Stimulated activated CD4-positive, alpha-beta T cell treated with anti-CD3 and anti-CD28 coated beads, Interleukin-2, amount 100 ng/mL, for 48 hours (primary cell): ENCODE measurements around the gene NOL3.

Source experiments
- DNase-seq, 2 donors: peaks; one replicate each; pipeline ENCODE4 v3.0.0-alpha.2; 2020

Gene NOL3

DNA sequence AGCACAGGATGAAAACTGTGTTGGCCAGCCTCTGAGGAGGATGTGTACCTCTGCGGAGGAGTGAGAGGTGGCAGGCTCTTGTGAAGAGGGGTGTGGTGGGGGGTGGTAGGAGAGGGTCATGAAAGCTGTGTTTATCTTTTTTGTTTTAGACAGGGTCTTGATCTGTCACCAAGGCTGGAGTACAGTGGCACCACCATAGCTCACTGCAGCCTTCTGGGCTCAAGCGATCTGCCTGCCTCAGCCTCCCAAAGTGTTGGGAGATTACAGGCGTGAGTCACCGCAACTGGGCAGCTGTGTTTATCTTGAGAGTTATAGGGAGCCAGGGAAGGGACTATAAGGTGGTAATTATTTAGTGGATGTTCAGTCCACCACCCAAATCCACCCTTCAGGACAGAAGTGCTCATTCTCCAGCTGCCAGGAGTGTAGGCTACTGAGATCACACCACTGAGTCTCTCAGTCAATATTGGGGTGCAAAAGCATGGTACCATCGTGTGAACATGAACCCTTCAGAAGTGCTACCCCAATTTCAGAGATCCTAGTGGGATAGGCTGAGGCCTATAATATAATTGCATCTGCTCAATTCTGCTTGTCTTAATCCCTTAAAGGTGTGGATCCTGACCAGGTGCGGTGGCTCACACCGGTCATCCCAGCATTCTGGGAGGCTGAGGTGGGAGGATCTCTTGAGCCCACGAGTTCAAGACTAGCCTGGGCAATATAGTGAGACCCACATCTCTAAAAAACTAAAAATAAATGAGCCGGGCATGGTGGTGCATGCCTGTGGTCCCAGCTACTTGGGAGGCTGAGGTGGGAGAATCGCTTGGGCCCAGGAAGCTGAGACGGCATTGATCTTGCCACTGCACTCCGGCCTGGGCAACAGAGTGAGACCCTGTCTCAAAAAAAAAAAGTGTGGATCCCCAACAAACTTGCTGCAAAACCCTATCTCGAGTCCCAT is 20.4 kb downstream of the NOL3 start:
- no peak for DNase-seq

DNA sequence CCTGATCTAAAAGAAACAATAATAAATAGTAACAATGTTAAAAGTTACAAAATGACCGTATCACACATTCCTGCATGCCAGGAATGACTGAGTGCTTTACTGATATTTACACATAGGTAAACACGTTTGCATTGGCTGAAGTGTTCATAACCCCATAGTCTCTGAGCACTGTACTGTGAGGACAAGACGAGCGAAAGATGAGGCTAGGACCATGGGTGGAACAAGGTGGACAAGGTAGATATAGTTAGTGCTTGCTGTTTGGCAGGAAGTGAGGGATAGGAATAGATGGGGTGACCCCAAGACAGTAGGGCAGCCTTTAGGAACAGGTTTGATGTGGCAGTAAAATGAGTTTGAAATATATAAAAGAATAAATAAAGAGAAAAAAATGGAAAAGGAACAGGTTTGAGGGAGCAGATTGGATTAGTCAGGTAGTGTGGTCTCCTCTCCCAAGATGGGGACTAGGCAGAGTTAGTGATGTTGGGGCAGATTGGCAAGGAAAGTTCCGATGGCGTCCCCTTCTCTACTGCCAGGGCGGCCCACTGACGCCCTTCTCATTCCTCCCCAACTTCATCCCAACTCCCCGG is 21.2 kb downstream of the NOL3 start:
- no peak for DNase-seq

DNA sequence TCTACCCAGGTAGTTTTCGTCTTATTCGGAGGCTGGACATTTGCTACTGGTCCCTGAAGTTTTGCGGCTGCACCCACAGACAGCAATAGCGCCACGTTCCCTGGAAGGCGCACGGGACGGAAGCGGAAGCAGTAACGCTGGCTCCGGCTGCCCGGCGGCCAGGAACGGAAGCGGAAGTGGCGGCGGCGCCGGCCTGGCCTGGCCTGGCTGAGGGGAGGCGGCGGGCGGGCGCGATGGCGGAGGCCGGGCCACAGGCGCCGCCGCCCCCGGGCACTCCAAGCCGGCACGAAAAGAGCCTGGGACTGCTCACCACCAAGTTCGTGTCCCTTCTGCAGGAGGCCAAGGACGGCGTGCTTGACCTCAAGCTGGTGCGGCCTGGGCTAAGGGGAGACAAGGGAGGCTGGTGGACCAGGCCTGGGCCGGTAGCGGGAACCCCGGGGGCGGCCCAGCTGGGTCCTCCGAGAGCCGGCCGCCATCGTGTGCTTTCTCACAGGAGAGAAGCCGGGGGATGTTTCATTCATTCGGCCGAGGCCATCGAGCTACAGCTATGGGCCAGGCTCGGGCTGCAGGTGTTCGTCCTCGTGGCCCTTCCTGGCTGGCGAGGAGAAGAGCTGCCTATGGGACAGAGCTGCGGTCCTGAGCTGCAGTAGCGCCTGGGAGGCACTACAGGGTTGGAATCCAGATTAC is 21.8 kb downstream of the NOL3 start, which contains the start of gene E2F4:
Gene E2F4 (plus strand): TSS at position 161 of the 687 bp plus-strand sequence. CDS start 73 bp downstream, at position 234.
- DNase-seq = peak; percentile 85 to 86

DNA sequence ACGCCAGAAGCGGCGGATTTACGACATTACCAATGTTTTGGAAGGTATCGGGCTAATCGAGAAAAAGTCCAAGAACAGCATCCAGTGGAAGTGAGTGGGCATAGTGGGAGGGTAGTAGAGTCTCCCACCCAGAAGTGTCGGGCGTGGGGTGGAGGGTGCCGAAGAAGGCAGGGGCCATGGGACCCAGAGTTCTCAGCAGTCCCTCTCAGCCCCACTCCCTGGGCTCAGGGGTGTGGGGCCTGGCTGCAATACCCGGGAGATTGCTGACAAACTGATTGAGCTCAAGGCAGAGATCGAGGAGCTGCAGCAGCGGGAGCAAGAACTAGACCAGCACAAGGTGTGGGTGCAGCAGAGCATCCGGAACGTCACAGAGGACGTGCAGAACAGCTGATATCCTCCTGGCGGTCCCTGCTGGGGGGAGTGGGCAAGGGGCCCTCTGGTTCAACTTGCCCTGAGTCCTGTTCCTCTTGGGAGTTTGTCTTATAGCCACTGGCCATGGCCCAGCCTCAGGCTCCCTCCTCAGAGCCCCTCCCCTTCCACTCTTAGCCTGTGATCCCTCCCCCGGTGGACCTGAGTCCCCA is 22.5 kb downstream of the NOL3 start:
- DNase-seq = no peak

DNA sequence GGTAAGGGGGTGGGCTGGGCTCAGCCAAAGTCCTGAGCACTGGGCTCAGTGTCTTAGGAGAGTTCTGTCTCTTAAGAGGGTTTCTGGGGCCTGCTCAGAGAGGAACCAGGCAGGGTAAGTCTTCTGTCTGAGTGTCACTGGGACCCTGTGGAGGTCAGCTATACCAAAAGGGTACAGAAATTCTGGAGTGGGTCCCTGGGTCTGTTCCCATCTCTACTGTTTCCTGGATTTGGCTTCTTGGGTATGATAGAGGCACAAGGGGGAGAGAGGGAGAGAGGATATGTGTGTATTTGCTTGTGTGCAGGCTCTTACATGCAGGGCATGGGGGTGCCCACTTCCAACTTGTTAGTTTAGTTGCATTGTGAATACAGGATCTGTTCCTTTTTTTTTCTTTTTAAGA is 23.2 kb downstream of the NOL3 start:
- no peak for DNase-seq

DNA sequence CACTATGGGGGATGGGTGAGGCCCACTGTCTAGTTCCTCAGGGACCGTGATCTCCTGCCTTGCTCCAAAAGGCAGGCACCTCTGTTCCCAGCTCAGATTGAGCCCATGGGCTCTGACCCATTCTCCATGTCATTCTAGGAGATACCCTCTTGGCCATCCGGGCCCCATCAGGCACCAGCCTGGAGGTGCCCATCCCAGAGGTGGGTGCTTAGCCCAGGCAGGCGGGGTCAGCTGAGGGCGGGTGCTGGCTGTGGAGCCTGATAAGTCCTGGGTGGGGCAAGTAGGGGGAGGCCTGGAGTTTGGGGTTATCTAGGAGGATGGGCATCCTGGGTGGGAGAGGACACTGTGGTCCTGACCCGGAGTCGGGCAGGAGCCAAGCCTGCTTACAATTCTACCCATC is 23.9 kb downstream of the NOL3 start:
- no peak for DNase-seq

DNA sequence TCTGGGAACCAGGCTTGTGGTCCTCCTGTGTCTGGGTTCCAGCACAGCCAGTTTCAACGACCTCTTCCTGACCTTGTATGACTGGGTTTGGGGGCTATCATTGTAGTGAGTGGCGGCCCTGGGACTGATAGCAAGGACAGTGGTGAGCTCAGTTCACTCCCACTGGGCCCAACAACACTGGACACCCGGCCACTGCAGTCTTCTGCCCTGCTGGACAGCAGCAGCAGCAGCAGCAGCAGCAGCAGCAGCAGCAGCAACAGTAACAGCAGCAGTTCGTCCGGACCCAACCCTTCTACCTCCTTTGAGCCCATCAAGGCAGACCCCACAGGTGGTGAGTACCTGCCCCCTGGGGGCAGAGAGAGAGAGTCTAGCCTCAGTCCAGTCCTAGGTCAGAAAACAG is 25.3 kb downstream of the NOL3 start:
- no peak for DNase-seq

DNA sequence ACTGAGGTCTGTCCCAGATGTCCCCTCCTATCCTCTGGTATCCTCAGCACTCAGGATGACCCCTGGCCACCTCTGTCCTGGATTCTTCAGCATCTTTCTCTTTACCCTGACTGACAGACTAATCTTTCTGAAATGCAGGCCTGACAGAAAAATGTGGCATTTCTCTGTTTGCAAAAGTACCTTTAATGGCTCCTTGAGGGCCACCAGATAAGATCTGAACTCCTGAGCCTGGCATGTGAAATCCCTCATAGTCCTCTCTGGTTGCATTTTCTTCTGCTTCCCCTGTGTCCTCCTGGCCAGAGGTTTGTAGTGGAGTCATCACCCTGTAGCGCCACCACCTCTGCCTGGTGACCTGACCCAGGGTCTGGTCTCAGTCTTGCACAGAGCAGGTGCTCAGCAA is 26.5 kb downstream of the NOL3 start:
- DNase-seq = no peak

DNA sequence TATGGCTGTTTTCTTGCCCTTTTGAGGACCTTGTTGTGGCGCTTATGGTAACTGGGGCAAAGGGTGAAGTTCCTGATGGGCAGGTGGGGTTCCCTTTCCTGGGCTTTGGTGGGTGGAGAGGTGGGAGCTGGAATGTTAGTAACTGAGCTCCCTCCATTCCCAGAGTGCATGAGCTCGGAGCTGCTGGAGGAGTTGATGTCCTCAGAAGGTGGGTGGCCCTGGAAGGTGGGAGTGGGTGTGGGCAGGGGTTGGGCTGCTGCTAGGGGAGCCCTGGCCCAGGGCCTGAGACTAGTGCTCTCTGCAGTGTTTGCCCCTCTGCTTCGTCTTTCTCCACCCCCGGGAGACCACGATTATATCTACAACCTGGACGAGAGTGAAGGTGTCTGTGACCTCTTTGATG is 27.4 kb downstream of the NOL3 start:
- no peak for DNase-seq

DNA sequence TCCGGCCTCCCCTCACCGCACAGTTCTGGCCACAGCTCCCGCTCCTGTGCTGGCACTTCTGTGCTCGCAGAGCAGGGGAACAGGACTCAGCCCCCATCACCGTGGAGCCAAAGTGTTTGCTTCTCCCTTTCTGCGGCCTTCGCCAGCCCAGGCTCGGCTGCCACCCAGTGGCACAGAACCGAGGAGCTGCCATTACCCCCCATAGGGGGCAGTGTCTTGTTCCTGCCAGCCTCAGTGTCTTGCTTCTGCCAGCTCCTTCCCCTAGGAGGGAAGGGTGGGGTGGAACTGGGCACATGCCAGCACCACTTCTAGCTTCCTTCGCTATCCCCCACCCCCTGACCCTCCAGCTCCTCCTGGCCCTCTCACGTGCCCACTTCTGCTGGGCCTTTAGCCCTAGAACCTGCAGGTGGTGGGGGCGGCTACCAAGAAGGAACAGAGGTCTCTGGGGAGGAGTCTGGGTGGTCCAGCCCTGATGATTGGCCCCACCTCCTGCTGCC is 27.9 kb downstream of the NOL3 start:
- DNase-seq = no peak

DNA sequence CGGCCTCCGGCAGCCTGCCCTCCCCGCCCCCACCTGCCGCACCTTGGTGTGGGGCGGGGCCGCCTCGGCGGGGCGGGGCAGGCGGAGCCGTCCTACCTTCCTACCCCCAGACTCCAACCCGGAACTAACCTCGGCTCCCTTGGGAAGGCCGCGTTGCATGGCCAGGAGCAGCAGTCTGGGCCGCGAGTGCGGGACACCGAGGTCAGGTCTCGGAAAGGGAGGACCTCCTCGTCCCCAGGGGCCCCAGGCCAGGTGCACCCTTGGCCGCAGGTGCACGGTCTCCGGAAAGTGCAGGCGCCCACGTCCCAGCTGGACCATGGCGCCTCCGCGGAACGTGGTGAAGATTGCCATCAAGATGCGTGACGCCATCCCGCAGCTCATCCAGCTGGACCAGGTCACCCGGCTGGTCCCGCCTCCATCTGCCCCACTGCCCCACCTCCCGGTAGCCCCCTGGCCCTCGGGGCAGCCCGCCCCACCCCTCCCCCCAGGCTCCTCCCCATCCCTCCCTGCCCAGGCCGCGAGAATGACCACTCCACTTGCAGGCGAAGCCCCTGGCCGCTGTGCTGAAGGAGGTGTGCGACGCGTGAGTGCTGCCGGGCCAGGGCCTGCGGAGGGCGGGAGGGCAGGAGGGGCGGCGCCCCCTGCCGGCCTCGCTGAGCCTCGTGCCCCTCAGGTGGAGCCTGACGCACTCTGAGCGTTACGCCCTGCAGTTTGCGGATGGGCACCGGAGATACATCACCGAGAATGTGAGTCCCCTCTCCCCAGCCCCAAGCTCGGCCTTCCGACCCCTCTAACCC is 28.9 kb downstream of the NOL3 start, which contains the start of gene ELMO3:
Gene ELMO3 (plus strand): TSS at position 121 of the 797 bp plus-strand sequence. CDS start 196 bp downstream, at position 317.
- DNase-seq = no peak

DNA sequence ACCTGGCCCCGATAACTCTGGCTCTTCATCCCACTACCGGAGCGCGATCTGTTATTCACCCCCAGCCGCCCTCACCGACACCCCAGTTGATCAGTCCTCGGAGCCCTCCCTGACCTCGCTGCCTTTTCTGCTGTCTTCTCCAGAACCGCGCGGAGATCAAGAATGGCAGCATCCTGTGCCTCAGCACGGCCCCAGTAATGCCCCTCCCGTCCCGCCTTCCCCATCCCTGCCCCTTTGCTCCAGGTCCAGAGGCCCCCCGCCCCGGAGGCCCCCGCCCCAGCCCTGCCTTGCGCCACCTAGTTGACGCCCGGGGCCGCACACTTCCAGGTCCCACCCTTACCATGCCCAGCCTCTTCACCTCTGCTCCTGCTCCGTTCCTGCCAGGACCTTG is 29.5 kb downstream of the NOL3 start:
- no peak for DNase-seq

DNA sequence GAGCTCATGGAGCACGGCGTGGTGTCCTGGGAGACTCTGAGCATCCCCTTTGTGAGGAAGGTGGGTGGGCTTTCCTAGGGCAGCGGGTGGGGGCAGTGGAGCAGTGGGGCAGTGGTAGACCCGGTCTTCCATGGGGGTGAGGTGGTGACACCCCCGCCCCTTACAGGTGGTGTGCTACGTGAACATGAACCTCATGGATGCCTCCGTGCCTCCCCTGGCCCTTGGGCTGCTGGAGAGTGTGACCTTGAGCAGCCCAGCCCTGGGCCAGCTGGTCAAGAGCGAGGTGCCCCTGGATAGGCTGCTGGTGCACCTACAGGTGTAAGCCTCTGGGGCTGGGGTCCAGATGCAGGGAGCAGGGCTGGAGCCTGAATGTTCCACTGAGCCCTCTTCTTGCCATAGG is 30.2 kb downstream of the NOL3 start:
- no peak for DNase-seq

DNA sequence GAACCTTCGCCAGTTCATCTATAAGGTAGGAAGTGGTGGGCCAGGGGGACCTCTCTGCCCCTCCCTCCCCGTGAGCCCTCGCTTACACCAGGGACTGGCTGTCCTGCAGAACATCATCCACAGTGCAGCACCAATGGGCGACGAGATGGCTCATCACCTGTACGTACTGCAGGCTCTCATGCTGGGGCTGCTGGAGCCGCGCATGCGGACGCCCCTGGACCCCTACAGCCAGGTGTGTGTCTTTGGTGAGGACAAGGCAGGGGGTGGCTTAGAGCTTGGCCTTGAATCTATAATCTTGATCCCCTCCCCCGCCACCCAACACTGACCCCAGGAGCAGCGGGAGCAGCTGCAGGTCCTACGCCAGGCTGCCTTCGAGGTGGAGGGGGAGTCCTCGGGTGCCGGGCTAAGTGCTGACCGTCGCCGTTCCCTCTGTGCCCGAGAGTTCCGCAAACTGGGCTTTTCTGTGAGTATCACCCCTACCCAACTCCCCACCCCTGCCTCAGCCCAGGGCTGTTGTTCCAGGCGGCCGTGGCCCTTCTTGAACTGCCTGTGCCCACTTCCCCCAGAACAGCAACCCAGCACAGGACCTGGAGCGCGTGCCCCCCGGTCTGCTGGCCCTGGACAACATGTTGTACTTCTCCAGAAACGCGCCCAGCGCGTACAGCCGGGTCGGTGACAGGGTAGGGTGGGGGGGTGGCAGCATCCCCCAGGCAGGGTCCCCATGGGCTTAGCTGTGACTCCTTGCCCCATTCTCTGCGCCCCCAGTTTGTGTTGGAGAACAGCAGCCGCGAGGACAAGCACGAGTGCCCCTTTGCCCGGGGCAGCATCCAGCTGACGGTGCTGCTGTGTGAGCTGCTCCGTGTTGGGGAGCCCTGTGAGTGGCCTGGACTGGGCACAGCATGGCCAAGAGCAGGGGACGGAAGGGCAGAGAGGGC is 31.3 kb downstream of the NOL3 start:
- no peak for DNase-seq

DNA sequence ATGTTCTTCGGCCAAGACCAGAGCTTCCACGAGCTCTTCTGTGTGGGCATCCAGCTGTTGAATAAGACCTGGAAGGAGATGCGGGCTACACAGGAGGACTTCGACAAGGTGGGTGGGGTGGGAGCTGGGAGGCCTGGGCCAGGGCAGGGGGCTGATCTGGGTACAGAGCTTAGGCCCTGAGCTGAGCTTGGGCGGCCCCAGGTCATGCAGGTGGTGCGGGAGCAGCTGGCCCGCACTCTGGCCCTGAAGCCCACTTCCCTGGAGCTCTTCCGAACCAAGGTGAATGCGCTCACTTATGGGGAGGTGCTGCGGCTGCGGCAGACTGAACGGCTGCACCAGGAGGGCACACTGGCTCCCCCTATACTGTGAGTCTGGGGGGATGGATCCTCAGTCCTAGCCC is 32.1 kb downstream of the NOL3 start:
- DNase-seq = no peak

DNA sequence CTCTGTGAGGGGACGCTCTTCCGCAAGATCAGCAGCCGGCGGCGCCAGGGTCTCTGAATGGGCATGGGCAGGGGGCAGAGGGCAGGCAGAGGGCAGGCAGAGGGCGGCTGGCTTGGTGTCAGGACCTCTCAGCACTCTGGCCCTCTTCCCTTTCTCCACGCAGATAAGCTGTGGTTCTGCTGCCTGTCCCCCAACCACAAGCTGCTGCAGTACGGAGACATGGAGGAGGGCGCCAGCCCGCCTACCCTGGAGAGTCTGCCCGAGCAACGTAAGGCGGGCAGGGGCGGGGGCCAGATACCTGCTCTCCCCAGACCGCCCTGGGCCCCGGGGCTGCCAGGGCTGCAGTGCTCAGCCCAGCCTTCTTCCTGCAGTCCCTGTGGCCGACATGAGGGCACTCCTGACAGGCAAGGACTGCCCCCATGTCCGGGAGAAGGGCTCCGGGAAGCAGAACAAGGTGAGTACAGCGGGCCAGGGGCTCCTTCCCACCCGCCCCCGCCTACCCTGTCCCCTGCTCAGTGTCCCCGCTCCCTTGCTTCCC is 32.7 kb downstream of the NOL3 start:
- no peak for DNase-seq

DNA sequence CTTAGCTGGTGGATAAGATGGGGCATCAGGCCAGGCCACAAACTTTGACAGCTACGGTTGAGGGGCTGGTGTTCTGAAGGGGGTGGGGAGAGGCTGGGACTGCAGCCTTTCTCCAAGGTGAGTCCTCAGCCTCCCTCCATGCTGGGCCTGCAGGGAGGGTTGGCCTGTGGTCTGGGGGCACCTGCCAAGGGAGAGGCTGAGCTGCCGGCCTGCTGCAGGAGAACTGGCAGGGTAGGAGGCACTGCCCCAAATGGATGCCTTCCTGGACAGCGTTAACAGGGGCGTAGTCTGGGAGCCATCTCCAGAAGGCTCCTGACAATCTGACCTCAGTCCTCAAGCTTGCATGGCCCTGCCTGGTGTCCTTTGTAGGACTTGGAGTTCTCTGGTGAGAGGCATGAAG is 33.7 kb downstream of the NOL3 start:
- no peak for DNase-seq

DNA sequence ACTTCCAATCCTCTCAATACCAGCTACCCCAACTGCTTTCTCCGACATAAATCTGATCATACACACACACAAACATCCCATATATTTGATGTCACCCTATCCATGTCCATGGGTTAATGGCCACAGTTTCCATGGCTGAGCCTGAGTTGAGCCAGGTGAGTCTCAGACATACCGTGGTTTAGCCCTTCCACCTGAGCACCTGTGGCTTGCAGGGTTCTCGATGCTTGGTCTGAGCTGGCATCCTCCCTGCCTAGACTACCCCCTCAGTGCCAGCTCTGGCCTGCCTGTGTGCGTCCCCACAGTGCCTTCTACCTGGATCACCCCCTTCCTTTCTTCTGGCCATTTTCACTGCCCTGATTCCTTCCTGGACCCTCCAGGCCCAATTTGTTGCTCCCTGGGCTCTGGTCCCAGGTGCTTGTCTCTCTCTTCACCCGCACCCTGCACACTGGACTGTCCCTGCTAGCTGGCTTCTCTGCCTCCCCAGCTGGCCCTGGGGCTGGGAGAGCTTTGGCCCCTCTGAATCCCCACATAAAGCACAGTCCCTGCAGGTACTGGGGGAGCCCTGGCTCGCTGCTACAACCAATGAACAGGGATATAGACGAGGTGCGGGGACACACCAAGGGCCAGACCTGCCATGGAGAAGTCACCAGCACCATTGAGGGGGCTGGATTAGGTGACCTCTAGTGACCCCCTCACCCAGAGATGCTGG is 35.9 kb downstream of the NOL3 start:
- no peak for DNase-seq

DNA sequence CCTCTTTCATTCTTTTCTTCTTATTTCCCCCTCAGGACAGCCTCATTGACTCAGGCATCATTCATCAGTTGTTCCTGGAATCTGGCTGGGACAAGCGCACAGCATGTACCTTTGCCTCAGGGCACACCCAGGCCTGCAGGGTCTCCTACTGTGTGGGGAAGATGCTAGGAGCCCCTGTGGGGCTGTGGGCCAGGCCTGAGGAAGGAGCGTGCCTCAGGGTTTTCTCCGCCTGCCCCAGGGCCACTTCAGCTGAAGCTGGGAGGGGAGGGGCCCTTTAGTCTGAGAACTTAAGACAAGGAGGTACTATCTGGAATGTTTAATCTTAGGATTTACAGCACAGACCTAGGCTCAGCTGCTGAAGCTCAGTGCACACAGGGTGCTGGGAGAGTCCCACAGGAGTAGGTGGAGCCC is 36.5 kb downstream of the NOL3 start:
- DNase-seq = no peak
